Liver (tissue), 3 donors: ENCODE results near the gene FEM1C.

Experiments
- ATF3 ChIP-seq: IDR thresholded peaks from 2 replicates; pipeline ENCODE4 v1.6.1; 2016; ENCODE audit warnings: antibody characterized with exemption
- CTCF ChIP-seq: fragments of 150-350 bp; IDR thresholded peaks from 2 replicates; pipeline ENCODE4 v1.5.1; 2017; ENCODE audit warnings: improper control_type of control experiment, low read depth, low read length; ENCODE audit not compliant: missing input control
- HNF4A ChIP-seq, 2 donors: conservative IDR thresholded peaks; 2 replicates each; pipeline ENCODE4 v1.6.1; 2016; ENCODE audit warnings: antibody characterized with exemption in 2 of 2, mild to moderate bottlenecking in 2 of 2
- MAX ChIP-seq: IDR thresholded peaks from 2 replicates; pipeline ENCODE4 v1.6.1; 2016; ENCODE audit warnings: antibody characterized with exemption
- RAD21 ChIP-seq, 2 donors: IDR thresholded peaks; 2 replicates each; pipeline ENCODE4 v1.6.1; 2016; ENCODE audit warnings: antibody characterized with exemption in 2 of 2, mild to moderate bottlenecking in 2 of 2
- REST ChIP-seq: IDR thresholded peaks from 2 replicates; pipeline ENCODE4 v1.6.1; 2016; ENCODE audit warnings: antibody characterized with exemption, mild to moderate bottlenecking
- SP1 ChIP-seq: IDR thresholded peaks from 2 replicates; pipeline ENCODE4 v1.6.1; 2018; ENCODE audit warnings: antibody characterized with exemption, mild to moderate bottlenecking
- TAF1 ChIP-seq: conservative IDR thresholded peaks from 2 replicates; pipeline ENCODE4 v1.6.1; 2016; ENCODE audit warnings: antibody characterized with exemption, mild to moderate bottlenecking
- YY1 ChIP-seq: IDR thresholded peaks from 2 replicates; pipeline ENCODE4 v1.6.1; 2016; ENCODE audit warnings: antibody characterized with exemption, mild to moderate bottlenecking
- ZBTB33 ChIP-seq: IDR thresholded peaks from 2 replicates; pipeline ENCODE4 v1.6.1; 2016; ENCODE audit warnings: antibody characterized with exemption
- donor health status: healthy.
- donor health status: healthy.

- TF ChIP-seq MAX, result no peak
- no peak for TF ChIP-seq CTCF
- TF ChIP-seq REST, result no peak
- no peak for TF ChIP-seq TAF1
- no peak for TF ChIP-seq YY1
- no peak for TF ChIP-seq ATF3
- TF ChIP-seq RAD21 (IDR thresholded peaks at IDR 0.05), result no peak
- no peak for TF ChIP-seq SP1
- TF ChIP-seq ZBTB33, result no peak
- TF ChIP-seq HNF4A (conservative IDR thresholded peaks at IDR 0.05), result no peak
Measured at GRCh38 chr5:115531787-115532367, 12.7 kb downstream of the FEM1C start.
